ENCODE data around the gene SLC34A3.

DNA sequence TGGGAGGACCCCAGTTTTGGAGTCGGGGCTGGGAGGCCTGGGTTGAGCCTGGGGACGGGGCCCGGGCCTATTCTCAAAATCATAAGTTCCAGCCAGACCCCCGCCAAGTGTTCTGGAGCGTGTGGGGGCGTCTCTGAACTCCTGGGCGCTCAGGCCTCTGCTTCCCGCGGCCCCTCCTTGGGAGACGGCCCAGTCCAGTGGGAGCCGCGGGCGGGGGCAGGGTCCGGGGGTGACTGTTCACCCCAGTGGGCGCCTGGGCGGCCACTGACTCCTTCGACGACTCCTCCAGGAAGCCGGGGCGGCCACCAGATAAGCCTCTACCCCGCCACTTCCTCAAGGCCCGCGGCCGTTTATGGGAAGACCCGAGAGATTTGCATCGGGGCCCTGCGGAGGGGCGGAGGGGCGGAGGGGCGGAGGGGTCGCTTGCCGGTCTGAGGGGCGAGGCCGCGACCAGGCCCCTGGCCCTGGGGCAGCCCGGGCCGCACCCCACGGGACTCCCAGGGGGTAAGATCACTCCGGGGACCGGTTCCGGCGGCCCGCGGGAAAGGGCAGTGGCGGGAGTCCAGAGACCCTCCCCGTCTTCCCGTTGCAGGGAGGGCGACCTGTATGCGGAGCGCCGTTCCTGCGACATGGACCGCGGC lies 47.5 kb downstream of the SLC34A3 start:
- TF ChIP-seq POLR2AphosphoS5 (IDR thresholded peaks at IDR 0.05), result no peak
- TF ChIP-seq, protein P1, sequence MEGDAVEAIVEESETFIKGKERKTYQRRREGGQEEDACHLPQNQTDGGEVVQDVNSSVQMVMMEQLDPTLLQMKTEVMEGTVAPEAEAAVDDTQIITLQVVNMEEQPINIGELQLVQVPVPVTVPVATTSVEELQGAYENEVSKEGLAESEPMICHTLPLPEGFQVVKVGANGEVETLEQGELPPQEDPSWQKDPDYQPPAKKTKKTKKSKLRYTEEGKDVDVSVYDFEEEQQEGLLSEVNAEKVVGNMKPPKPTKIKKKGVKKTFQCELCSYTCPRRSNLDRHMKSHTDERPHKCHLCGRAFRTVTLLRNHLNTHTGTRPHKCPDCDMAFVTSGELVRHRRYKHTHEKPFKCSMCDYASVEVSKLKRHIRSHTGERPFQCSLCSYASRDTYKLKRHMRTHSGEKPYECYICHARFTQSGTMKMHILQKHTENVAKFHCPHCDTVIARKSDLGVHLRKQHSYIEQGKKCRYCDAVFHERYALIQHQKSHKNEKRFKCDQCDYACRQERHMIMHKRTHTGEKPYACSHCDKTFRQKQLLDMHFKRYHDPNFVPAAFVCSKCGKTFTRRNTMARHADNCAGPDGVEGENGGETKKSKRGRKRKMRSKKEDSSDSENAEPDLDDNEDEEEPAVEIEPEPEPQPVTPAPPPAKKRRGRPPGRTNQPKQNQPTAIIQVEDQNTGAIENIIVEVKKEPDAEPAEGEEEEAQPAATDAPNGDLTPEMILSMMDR (IDR thresholded peaks at IDR 0.05), result no peak
- no peak for TF ChIP-seq POLR2A (IDR thresholded peaks at IDR 0.05; ENCODE audit: low read depth)
